NK-92 (cell line): Measurements from ENCODE around the gene NME9.

ENCODE experiments used
- DNase-seq: peaks from one replicate; lab custom pipeline; 2025; ENCODE audit not compliant: unreplicated experiment; lab: John Stamatoyannopoulos, UW

The NME9 gene

DNA sequence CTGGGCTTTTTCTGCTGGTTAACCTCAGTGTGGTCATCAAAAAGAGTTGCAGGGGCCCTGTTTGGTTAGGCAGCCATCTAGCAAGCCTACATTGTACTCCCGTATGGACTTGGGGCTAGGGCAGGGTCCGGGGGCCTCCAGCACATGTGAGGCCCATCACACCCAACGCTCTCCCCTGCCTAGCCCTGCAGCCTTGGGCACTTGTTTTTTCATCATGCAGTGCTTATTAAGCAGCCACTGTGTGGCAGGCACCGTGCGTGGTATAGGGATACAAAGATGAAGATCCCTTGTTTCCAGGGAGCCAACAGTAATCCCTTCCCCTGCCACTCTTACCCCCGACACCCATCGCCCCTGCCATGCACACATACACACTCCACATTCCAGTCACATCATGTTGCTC is 32.9 kb upstream of the NME9 start:
- DNase-seq = no peak

DNA sequence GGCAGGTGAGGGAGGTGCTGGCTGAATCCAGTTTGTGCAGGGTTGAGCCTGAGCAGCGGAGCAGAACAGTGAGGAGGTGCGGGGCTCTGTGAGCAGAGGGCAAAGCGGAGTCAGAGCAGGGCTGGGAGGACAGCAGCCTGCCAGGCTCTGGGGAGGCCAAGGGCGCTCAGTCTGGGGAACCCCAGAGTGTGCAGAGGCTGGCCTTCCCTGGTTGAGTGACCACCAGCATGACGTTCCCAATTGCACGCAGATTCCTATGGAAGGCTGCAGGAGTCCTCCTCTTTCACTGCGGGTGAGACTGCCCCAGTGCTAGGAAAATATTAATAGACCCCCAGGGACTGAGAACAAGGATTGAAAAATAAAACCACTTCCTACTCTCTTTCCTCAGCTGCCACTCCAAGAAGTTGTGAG is 31.9 kb upstream of the NME9 start:
- DNase-seq = no peak

DNA sequence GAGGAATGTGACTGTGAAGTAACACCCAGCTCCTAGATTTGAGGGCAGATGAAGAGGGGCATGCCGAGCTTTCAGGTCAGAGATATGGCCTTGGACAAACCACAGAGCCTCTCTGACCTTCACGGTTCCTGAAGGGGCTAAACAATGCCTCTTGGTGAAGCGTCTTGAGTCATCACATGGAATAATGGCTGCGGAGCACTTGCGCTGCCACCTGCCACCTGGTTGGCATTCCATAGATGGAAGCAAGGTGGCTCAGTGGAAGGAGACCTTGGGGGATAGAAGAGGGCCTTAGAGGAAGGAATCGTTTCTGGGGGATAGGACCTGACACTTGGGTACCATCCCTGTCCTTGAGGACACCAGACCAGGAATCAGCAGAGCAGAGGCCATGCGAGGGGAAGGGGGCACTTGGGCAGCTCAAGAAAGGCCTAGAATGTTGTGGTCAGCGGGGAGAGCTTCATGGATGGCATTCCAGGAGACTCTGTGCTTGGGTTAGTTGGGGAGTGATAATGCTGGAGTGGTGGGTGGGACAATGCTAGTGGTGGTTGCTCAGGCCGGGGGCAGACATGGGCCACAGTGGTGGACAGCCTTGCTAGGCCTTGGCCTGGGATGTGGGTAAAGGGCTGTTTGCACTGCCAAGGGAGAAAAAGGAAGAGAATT is 31.3 kb upstream of the NME9 start:
- no peak for DNase-seq

DNA sequence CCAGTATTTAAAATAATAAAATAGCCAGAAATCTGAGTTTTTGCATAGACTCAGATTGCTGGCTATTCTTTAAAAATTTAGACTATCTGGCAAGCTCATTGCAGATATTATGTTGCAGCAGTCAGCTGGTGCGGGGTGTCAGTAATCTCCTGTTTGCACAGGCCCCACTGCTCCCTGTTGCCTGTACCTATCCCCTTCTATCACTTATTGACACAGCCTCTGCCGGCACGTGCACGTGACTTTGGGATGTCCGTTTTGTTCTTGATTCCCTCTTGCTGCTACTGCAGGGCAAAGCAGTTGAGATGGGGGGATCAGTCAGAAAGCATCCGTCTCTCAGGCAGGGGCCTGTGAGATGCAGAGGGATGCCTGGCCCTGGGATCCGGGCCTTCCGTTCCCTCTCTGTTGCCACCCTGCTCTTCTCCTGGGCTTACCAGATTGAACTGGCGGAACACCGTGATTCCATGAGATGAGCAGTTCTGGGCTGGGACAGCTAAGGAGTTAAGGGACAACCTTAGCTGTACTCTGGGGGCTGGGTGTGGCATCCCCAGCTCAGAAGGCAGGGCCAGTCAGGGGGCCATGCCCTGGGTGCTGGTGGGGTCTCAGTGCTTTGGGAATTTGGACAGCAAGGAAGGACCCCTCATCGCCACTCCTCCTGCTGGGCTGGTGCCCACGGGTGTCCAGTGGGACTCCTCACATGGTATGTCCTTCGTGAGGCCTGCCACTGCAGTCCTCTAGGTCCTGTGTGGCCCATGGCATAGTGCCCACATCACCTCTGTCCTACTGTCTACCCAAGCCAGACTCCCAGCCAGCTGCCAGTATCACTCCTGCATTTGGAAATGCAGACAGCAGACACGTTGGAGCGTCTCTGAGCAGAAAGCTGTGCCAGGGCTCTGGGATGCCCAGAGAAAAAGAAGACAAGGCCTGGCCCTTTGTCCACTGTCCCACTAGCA is 30.5 kb upstream of the NME9 start:
- DNase-seq = no peak

DNA sequence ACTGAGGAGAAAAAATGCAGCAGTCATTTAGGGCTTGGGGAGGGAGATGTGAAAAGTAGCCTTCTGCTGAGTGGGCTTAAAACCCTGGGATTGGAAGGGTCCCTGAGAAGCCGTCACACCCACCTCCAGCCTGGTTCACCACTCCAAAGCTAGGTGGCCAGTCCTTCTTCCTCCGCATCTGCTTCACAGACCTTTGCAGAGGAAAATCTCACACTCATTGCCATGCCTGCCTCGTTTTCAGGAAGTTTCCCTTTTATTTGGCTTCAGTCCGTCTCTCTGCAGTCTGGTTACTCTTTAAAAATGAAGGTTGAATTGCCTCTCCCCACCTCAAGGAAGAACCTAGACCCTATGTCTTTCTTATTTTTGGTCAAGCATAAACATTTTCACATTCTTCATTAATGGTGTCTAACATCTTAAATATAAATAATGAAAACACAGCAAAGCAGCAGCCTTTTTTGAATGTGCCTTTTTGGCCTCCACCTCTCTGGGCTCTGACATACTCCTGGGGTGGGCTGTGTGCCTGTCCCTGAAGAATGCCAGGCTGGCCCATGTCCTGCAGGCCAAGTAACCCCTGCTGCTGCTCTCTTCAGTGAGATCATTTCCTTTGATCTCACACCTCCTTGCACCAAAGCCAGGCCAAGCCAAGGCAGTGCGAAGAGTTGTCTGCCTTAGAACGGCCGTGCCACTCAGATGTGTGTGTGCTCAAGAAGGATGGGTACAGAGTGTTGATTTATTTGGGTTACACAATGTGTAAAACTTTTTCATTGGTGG is 29.7 kb upstream of the NME9 start:
- no peak for DNase-seq

DNA sequence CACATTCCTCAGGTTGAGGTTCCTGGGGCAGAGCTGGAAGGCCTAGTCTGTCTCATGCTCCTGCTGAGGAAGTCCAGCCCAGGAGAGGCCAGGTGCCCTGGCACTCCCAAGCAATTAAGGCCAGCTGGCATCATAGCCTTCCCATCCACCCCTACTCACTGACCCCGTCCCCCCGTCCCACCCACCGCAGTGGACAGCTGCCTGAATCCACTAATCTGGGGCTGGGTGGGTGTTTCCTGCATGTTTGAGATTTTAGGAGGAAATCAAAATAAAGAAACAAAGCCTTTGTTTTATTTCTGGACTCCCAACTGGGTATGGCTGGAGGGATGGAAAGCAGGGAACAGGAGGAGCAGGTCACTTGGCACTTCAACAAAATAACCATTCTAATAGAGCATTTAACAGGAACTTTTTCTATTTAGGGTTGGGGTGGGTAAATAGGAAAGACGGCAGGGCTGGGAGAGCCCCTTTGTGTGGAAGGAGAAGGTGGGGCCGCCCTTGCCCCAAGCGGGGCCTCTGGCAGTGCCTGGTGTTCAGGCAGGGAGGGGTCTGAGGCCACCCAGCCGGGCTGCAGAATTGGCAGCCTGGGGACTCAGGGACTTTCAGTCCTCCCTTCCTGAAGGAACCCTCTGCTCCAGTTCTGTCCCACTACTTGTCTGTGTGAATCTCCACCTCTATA is 27.2 kb upstream of the NME9 start:
- DNase-seq = no peak

DNA sequence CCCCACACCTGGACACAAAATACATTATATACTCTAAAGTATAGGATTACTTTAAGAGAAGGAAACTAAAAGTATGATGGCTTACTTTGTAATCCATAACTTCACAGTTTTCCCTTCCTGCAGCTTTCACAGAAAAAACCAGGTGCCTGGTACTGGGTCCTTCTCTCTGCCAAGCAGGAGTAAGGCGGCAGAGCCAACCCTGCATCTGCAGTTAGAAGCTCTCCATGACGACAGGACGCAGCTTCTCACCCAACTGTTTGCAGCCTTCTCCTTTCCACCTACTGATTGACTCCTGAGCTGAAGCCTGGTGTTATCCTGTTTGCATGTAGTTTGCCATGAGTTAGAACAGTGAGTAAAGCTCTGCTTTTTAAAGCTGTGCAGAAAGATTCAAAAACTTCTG is 25.4 kb upstream of the NME9 start:
- no peak for DNase-seq

DNA sequence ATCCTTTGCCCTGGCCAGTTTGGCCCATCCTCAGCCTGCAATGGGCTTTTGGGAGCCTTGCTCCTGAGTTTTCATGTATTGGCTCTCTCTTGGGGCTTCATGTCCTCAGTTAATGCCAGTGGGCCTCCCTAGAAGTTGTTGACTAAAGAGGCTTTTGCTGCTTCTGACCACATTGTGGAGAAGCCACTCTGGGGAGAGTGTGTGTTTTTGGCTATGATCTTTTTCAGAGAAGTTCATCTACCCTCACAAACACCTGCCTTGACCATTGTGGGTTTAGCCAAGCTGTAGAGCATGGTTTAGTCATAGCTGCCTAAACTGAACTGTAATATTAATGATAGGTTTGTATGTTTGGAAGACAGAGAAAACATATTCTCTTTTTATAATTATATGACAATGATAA is 24.7 kb upstream of the NME9 start:
- DNase-seq = no peak

DNA sequence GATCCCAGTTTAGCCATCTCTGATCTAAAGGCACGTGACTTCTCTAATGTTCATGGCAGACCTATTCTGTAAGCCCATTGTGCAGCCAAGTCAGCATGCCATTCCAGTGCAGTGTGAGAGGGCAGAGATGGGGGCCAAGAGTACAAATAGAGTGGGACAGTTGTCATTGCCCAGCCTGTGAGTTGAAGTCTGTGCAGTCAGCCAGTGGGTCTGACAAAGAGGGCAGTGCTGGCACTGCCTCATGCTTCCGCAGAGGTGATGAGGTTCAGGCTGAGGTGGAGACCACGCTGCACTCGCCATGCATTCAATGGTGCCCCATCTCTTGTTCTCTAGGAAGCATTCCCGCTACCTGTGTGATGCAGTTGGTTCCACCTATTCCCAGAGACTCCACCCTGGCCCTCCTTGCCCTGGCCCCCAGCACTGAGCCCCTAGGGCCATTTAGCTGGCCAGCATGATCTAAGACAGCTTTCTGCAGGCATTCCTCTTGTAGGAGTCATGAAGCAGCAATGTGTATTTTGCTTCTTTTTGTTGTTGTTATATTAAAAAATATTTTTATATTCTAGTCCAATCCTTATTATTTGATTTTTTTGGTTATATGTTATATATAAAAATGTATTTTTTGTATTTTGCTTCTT is 22.4 kb upstream of the NME9 start:
- DNase-seq = no peak

DNA sequence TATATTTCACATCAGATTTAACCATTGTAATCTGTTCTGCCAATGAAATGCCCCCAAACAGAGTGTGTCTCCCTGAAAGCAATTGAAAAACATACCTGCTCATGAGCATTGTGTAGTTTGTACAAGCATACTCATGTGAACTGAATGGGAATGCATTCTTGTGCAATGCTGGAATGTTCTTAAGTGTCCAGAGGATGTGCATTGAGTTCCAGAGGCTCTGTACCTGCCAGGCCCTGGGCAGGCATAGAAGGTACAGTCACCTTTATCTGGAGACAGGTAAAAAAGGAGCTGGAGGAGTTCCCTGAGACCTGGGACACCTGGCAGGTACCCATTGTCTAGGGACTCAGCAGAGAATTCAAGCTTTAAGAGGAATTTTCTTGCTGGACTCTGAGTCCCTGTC is 21.5 kb upstream of the NME9 start:
- DNase-seq = no peak

DNA sequence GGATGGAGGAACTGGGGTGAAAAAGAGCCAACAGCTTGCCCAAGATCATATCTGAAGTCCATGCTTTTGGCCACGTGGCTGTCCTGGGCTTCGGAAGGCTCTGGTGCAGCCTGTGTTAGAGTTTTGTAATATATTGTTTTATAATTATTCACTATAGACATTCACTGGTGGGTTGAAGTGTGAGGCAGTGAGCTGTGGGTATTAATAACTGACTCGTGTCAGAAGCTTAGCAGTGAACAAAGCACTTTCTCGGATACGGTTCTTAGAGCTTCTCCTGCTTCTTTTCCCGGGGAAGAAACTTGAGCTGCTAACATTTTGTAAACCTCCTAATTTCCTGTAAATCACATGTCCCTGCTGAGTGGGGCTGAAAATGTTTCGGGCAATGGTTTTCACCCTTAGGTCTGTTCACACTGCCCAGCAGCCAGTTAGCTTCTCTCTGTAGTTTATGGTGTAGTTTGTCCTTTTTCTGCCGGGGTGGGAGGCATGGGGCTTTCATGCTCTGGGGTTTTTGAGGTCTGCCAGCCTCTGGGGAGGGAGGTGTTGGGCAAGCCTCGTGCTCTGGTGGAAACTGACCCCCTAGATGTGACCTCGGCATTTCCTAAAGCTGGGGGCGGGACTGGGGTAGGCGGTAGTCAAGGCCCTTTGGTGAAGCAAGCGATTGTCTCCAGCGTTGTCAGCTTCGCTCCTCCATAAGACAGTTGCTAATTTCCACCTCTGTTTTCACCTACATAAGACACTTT is 20.4 kb upstream of the NME9 start:
- no peak for DNase-seq

DNA sequence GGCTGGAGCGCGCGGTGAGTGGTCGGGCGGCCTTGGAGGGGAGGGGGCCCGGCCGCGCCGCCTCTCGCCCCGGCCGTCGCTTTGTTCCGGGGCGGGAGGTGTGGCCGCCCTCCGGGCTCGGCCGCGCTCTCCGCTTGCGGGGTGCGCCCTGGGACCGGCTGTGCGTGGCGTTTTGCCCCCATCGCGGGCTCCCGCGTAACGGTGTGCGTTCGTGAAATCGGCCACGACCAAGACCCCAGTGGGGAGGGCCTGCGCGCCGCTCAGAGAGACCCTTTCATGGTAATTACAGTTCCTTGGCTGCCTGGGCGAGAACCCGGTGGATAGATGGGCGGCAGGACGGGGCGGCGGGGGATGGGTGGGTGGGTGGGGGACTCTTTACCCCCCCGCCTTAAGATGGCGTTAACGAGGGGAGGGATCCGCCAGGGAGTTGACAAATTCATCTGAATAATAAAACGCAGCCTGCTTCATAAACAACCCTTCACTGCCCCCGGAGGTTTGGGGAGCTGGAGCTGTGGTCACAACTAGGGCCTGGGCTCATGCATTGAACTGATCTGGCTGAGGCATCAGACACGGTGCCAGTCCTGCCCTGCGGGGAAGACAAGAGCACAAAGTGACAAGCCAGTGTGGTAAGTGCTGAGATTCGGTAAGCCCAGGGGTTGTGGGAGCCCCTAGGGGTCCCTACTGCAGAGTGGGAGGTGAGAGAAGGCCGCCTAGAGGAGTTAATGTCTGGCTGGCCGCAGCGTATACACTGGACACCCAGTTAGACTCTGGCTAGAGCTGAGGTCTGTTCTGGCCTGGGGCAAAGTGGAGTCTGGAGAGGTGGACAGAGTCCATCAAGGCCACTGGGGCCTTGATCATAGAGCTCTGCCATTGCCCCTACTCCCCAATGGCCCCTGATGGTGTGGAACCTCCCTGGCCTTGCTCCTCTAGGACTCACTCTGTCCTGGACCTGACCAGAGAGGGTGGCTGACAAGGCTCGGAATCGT is 19.4 kb upstream of the NME9 start:
- DNase-seq = no peak

DNA sequence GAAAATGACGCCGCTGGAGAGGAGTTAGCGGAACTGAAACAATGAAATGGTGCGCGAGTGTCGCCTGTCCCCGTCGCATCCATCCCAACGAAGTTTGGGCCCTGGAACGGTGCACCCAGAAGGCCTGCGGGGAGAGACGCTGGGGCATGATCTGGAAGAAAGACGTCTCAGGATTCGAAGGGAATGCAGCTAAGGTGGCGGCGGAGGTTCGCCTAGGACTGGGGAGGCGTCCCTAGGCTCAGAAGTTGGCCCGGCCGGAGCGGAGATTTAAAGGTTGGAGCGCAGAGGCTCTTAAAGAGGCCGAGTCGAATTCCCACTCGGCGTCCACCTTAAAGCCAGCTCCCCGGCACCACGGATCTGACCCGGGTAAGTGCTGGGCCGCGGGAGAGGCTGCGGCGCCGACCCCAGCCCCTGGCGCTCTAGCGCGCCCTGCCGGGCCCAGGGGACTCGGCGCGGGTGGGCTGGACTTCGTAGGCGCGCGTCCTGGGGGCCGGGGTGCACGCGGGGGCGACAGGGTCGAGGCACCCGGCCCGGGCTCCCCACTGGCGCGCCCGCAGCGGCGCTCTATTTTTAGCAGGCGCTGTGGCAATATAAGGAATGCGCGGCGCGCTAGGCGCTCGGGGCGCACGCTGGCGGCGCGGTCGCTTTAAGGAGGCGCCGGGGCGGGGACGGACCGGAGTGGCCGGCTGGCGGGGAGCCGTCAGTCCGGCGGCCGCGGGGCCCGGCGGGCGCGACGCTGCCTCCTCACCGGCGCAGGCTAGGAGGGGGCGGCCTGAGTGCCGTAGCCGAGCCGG is 18.5 kb upstream of the NME9 start, which contains the start of gene MRAS:
Gene MRAS (plus strand): TSS at position 620 of the 794 bp plus-strand sequence. CDS start 24,305 bp downstream, outside the sequence.
- no peak for DNase-seq

DNA sequence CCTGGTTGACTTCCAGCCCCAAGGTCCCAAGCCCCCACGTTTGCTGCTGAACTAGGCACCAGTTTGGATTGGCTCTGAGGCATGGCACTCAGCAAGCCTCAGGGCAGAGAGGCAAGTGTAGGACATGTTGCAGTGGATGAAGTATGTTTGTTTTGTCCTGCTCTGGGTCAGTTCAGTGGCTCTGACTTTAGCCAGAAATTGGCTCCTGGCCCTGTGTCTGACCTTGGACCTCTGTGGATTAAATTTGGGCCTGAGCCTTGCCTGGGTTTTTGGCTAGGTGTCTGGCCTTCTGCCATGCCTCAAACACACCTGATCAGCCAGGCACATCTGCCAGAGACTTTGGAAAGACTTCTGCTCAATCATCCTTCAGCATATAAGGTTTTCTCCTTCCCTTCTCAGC is 15.1 kb upstream of the NME9 start:
- no peak for DNase-seq

DNA sequence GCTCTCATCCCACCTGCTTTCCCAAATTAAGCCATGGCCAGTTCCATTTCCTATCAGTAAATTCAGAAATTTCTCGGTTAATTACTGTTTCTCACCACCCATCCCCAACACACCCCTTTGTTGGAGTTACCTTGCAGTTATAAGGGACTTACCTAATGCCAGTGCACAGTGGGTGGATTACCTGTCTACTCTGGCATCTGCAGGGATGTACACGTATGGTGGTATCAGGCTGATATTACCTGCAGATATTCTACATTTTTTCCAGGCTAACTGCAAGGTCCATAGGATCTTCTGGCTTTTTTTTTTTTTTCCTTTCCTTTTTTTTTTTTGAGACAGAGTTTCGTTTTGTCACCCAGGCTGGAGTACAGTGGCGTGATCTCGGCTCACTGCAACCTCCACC is 10.9 kb upstream of the NME9 start:
- no peak for DNase-seq

DNA sequence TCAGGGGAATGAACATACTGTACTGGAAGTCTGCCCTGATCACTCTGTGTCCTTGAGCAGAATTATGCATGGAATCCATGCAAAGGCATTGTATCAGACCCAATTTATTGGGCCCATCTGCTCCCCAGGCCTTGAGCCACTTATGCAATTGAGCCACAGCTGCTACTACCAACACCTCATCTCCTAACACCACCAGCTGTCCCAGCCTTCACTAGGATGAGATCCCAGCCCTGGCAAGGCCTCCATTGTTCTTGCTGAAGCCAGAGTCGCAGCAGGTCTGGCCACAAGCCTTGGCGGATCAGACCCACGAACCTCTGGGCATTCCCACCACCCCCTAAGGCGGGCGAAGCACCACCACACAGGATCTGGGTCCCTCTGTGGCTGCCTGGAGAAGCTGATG is 9.2 kb upstream of the NME9 start:
- DNase-seq = no peak

DNA sequence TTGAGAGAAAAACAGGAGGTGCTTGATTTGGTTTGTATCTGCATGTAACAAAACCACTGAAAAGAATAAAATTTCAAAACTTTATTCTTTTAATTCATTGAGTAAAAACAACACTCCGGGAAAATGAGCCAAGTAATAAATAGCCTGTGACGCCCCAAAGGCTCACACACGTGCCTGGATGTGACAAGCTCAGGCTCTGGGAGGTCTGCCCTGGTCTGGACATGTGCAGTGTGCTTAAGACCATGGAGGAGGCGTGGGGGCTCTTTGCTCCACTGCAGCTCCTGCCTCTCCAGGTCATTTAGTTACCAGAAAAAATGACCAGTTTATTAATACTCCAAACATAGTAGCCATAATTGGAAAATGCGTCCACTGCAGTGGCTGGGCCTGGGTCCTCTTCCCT is 8.6 kb upstream of the NME9 start:
- DNase-seq = no peak

DNA sequence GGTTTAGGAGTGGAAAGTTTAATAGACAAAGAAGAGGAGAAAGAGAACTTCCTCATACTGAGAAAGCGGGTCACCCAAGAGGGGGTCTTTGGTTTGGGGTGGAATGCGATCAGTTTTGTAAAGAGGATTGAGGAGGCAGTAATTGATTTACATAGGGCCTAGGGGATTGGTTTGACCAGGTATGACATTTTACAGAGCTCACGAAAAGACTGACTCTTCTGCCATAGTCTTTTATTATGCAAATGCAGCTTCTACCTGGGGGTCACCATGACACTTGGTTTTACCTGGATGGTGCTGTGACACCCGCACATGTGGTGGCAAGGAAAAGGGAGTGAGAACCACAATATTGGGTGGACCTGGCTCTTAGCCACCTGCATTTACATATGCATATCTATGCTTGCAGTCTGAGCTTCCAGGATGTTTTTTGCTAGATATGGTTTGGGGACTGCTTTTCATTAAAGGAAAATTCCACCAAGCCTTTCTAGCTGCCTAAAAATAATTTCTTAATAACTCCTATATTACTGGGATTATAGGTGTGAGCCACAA is 6.9 kb upstream of the NME9 start:
- DNase-seq = no peak
